Ovary (tissue), 3 donors: ENCODE results near the gene KIF3B.

Source experiments
- CTCF ChIP-seq, 3 donors: fragments of 450-650 bp in 2 of 3; fragments of 200-600 bp in 1 of 3; IDR thresholded peaks; one replicate each; pipeline versions ENCODE4 v1.5.1 to v1.8.0; 2016 to 2022; ENCODE audit warnings: antibody characterized with exemption in 3 of 3, mild to moderate bottlenecking in 1 of 3
- EP300 ChIP-seq: sonication (generic); formaldehyde crosslinking; IDR thresholded peaks from one replicate; pipeline ENCODE4 v1.6.1; 2017; ENCODE audit warnings: antibody characterized with exemption
- POLR2A ChIP-seq: fragments of 450-650 bp; IDR thresholded peaks from one replicate; pipeline ENCODE4 v1.6.1; 2017; ENCODE audit warnings: antibody characterized with exemption, mild to moderate bottlenecking, moderate library complexity
- donor health status: DM: no; HTN: no; CAD: no.

GRCh38 chr20:32292548-32292947, 15.1 kb downstream of the KIF3B start:
- TF ChIP-seq CTCF (IDR thresholded peaks at IDR 0.05) (no peak), EP300 (no peak), POLR2A (no peak)
